GM21390 (cell line): ENCODE data around the gene SERPINB1.
"Not testable (repeated sequence)": the region's sequence is repeated elsewhere in the genome, so short reads cannot be mapped to it uniquely, and the experiment has no call there.

ENCODE experiments used
- ATAC-seq: cut with Tn5 transposase; IDR thresholded peaks from one replicate; pipeline ENCODE4 v1.9.1; 2021; ENCODE audit not compliant: unreplicated experiment

The SERPINB1 gene

GRCh38 chr6:2866171-2866846 lies 24.6 kb upstream of the SERPINB1 start:
- peak; percentile 29 for ATAC-seq

- no peak for ATAC-seq
Observed at GRCh38 chr6:2865694-2866151, 24.1 kb upstream of the SERPINB1 start.

DNA sequence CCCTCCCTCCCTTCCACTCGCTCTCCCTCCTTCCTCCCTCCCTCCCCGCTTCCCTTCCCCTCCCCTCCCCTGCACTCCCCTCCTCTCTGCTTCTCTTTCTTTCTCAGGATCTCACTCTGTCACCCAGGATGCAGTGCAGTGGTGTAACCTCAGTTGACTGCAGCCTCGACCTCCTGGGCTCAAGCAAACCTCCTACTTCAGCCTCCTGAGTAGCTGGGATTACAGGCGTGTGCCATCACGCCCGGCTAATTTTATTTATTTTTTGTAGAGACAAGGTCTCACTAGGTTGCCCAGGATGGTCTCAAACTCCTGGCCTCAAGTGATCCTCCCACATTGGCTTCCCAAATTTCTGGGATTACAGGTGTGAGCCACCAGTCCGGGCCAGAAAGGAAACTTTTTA lies 23.6 kb upstream of the SERPINB1 start:
- ATAC-seq: no peak

- ATAC-seq: no peak
Observed at GRCh38 chr6:2863901-2864300, 22.2 kb upstream of the SERPINB1 start.

DNA sequence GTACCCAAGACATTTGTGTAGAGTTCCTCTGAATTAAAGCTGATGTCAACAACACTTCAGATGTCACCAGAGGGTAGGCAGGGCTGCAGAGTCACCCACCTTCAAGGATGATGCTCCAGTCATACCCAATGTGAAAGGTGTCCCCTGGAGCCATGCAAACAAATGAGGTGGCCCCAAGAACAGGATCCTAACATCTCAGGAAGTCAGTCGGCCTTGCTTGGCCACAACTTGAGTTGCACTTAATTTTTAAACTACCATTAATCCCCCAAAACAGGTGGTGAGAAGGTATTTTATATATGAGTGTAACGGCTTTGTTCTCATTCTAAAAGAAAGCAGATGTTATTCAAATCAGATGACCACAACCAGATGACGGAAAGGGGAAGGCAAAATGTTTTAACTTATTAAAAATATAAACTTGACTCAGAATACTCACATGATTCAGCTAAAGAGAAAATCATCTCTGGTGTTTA lies 21.1 kb upstream of the SERPINB1 start:
- ATAC-seq: peak; percentile 52

- ATAC-seq: no peak
Observed at GRCh38 chr6:2861822-2862164, 20.1 kb upstream of the SERPINB1 start.

DNA sequence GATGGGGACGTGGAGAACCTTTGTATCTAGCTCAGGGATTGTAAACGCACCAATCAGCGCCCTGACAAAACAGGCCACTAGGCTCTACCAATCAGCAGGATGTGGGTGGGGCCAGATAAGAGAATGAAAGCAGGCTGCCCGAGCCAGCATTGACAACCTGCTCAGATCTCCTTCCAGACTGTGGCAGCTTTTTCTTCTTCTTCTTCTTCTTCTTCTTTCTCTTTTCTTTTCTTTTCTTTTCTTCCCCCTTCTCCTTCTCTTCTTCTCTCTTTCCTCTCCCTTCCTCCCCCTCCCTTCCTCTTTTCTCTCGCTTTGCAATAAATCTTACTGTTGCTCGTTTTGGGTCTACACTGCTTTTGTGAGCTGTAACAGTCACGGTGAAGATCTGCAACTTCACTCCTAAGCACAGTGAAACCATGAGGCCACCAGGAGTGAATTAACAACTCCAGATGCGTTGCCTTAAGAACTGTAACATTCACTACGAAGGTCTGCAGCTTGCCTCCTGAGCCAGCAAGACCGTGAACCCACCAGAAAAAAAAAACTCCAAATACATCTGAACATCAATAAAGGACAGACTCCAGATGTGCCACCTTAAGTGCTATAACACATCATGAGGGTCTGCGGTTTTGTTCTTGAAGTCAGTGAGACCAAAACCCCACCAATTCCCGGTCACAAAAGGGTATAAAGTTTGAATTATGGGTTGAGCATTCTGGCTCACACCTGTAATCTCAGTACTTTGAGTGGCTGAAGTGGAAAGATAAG lies 19.6 kb upstream of the SERPINB1 start:
- no peak for ATAC-seq

- not testable (repeated sequence) for ATAC-seq
Observed at GRCh38 chr6:2860706-2861059, 19.0 kb upstream of the SERPINB1 start.

GRCh38 chr6:2859798-2860705 lies 18.4 kb upstream of the SERPINB1 start:
- not testable (repeated sequence) for ATAC-seq

GRCh38 chr6:2859185-2859700 lies 17.6 kb upstream of the SERPINB1 start:
- no peak for ATAC-seq

DNA sequence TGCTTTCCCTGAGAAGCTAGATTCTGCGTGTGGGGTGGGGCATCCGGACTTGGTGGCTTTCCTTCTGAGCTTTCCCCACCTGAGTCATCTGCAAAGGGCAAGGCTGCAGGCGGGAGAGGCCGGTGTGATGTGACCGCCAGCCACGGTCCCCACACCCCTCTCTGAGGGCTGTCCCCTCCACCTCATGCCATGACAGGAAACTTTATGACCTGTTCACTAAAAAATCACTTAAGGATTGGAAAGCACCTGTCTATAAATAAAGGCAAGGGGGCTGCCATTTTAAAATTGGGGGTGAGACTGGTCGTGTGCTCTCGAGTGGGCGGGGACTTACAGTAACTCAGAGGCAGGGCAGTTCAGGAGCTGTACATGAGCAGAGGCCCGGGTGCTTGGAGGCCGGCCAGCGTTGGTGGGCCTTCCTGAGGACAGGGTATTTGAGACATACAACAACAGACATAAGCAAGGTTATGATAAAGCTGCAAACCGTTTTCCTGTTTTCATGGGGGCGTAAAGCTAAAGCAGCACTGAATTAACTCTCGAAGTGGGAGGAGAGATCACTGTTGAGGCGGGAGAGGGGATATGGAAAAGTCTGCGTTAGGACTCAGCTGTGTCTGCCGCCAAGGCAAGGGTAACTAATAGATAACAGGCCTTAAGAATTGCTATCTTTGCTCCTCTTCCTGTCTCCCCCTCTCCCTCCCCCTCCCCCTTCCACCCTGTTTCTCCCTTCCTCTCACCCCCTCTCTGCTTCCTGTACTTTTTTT lies 16.1 kb upstream of the SERPINB1 start:
- peak; percentile 47 for ATAC-seq

DNA sequence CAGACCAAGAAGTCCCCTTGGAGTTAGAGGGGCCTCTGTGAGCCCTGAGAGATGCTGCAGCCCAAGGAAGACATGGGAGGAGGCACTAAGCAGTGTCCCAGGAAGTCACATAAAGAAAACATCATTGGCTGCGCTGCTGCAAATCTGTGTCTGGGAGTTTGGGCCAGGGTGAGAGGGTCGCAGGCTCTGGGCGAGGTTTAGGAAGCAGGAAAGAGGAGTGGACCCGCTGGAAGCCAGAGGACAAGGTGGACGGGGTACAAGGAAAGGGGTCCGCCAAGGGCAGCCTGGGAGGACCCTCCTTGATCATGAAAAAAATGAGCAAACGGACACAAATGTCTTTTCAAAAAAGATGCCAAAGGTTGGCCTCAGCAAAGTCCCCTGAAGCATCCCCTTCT lies 15.5 kb upstream of the SERPINB1 start:
- ATAC-seq: no peak

DNA sequence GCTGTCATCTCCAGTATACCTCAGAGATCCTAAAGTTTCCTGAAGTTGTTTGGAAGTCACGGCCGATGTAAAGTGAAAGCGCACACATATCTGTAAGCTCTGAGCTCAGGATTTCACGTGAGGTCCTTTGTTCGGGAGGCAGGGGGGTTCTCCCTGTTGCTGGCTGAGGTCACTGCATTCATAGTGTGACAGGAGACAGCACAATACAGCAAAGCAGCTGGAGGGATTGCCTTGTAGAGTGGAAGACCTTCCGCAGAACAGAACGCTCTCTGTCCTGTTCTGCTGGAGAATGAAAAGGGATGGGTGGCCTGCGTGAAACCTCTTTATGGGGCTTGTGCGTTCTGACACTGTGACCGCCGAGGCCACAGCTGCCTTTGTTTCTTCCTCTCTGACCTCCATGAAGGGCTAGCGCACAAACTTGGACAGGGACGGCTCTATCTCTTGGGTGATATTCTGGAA lies 13.4 kb upstream of the SERPINB1 start:
- no peak for ATAC-seq

GRCh38 chr6:2854396-2854982 lies 12.8 kb upstream of the SERPINB1 start:
- no peak for ATAC-seq

DNA sequence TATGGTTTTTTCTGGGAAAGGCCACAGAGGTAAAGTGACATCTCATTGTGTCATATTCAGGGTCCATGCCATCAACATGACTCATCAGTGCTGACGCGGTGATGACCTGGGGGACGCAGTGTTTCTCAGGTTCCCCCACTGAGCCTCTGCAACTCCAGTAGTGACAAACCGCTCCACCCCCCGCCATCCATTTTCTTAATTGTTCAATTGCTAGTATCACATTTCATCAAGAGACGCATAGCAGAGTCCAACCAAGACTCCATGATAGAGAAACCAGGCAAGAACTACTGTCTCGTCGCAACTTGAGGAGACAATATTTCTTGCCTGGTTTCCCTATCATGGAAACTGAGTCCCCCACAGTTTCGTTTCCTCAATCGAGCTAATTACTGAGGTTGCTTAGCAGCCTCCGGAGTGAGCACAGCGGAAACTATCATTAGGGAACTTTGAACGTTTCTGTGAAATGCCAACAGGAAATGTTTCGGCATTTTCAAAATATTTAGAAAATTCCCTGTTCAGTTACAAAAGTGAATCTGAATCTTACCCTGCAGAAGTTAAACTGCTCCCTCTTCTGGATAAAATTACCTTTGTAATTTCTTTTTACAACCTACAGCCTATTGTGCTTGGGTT lies 12.2 kb upstream of the SERPINB1 start:
- peak; percentile 34 for ATAC-seq

DNA sequence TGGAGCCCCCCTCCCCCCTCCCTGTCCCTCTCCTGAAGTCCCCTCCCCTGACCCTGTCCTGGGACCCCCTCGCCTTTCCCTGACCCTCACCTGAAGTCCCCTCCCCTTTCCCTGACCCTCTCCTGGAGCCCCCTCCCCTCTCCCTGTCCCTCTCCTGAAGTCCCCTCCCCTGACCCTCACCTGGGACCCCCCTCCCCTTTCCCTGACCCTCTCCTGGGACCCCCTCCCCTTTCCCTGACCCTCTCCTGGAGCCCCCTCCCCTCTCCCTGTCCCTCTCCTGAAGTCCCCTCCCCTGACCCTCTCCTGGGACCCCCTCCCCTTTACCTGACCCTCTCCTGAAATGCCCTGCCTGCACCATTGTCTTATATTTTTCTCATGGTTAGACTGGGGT lies 11.7 kb upstream of the SERPINB1 start:
- ATAC-seq: not testable (repeated sequence)

GRCh38 chr6:2852921-2853322 lies 11.3 kb upstream of the SERPINB1 start:
- no peak for ATAC-seq

DNA sequence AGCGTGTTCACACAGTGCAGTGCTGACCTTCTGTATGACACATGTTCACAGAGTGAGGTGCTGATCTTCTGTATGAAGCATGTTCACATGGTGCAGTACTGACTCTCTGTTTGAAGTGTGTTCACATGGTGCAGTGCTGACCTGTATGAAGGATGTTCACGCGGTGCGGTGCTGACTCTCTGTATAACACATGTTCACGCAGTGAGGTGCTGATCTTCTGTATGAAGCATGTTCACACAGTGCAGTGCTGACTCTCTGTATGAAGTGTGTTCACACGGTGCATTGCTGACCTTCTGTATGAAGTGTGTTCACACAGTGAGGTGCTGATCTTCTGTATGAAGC lies 10.8 kb upstream of the SERPINB1 start:
- no peak for ATAC-seq

- no peak for ATAC-seq
Observed at GRCh38 chr6:2851727-2852513, 10.3 kb upstream of the SERPINB1 start.
